GM21367 (cell line): ENCODE data around the gene RAB40B.

Experiments used
- ATAC-seq: cut with Tn5 transposase; IDR thresholded peaks from one replicate; pipeline ENCODE4 v1.9.1; 2021; ENCODE audit not compliant: unreplicated experiment

Gene RAB40B

DNA sequence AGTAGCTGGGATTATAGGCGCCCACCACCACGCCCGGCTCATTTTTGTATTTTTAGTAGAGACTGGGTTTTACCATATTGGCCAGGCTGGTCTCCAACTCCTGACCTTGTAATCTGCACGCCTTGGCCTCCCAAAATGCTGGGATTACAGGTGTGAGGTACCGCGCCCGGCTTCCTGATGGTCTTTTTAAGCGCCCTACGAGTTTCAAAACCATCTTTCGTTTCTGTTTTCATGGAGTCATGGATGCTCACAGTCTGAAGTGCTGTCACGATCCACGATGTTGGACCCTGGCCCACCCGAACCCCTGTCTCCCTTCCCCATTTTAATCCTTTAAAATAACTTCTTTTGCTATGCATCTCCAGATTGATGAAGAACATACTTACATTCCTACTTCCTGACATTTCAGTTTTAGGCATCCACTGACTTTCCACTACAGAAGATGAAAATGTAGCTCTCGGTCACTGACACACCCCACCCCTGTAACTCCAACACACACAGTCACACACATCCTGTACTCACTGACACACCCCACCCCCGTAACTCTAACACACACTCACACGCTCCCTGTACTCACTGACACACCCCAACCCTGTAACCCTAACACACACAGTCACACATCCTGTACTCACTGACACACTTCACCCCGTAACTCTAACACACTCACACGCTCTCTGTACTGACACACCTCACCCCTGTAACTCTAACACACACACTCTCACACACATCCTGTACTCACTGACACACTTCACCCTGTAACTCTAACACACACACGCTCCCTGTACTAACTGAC is 27.6 kb downstream of the RAB40B start:
- ATAC-seq: no peak

DNA sequence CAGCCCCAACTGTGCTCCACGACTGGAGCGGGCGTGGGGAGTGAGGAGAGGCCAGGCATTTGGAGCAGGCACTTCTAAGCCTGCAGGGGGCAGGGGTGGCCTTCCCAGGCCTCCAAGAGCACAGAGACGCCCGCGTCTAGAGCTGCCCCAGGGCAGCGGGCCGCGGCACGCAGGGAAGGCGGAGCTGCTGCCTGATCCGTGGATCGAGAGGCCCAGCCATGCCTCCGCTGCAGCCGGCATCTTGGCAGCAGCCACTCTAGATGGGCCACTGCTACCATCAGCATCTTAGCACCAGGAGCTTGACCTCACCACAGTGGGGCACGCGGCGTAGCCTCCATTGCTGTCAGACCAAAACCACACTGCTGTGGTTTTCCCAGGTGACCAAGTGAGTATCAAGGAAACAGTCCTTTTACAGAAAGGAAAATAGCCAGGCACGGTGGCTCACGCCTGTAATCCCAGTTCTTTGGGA is 29.8 kb downstream of the RAB40B start:
- ATAC-seq: no peak

DNA sequence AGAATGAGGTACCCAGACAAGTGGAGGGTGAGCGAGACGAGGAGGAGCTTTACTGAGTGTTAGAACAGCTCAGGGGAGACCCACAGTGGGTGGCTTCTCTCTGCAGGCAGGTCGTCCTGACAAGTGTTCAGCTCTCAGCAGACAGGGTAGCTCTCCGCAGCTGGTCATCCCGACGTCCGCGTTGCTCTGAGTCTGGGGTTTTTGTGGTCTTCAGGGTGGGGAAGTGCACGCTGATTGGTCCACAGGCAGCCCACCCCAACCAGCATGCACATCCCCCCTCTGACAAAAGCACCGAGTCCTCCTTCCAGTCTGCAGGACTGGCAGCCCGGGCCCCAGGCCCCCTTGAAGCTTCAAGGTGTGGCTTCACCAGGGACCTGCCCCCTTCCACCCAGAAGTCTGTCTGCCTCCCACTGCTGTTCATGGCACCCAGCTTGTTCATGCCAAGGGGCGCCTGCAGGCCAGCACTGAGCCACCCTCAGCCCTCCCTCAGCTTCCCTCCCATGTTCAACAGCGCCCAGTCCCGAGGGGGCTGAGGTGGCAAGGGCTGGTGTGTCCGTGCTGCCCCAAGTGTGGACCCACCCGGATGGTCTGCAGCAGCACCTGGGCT is 30.4 kb downstream of the RAB40B start:
- no peak for ATAC-seq

DNA sequence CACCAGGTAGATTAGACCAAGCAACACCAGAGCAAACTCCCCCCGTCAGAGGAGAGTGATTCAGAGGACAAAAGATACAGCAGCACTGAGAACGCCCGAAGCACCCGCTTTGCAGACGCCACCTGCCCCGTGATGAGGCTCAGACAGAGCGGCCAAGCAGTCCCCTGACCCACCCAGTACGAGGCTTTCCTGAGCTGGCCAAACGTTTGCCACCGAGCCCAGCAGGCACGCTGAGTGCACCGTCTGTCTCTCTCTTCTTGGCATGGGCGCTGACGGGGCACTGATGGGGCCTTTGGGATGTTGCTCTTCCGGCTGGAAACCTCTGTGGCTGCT is 30.9 kb downstream of the RAB40B start:
- no peak for ATAC-seq

DNA sequence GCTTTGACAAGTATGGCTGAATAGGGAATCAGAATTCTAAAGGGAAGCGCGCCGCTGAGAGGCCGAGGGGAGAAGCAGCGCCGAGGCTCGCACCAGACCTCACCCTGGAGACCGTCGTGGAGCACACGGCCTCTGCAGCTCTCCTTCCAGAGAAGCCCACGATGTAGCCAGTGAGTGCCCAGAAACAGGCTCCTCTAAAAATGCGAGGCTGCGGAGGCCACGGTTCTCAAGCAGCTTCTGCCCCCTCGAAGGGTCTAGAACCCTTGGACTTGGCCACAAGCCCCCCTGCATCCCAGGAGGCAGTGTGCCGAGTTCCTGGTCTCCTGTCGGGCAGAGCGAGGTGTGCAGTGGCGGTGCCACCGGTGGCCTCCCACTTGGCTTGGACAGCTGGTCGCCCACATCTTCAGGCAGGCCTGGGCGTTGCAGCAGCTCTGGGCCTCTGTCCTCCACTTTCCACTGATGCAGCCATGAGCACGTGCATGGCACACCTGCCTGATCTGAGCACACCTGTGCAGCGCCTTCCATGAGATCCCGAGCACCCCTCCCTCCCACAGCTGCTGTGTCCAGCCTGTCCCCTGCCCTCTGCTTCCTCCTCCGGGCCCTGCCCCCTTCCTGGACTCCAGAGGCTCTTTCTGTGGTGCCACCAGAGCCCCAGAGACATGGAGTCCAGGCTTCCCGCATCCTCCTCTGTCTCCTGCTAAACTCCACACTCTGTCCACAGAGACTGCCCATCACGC is 31.4 kb downstream of the RAB40B start:
- no peak for ATAC-seq

DNA sequence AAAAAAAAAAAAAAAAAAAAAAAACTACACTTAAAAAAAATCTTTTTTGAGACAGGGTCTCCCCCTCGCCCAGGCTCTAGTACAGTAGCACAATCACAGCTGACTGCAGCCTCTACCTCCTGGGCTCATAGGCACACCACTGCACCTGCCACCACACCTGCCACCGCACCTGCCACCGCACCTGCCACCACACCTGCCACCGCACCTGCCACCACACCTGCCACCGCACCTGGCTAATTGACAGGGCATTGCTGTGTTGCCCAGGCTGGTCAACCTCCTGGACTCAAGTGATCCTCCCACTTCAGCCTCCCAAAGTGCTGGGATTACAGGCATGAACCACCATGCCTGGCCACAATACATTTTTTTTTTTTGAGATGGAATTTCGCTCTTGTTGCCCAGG is 32.6 kb downstream of the RAB40B start:
- ATAC-seq: no peak

DNA sequence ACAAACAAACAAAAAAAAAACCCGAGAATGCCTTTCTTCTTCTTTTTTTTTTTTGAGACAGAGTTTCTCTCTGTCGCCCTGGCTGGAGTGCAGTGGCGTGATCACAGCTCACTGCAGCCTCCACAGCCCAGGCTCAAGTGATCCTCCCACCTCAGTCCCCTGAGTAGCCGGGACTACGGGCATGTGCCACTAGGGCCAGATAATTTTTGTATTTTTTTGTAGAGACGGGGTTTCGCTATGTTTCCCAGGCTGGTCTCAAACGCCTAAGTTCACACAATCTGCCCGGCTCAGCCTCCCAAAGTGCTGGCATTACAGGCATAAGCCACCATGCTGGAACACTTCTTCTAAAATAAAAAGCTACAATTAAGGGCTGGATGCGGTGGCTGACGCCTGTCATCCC is 33.3 kb downstream of the RAB40B start:
- ATAC-seq: no peak

DNA sequence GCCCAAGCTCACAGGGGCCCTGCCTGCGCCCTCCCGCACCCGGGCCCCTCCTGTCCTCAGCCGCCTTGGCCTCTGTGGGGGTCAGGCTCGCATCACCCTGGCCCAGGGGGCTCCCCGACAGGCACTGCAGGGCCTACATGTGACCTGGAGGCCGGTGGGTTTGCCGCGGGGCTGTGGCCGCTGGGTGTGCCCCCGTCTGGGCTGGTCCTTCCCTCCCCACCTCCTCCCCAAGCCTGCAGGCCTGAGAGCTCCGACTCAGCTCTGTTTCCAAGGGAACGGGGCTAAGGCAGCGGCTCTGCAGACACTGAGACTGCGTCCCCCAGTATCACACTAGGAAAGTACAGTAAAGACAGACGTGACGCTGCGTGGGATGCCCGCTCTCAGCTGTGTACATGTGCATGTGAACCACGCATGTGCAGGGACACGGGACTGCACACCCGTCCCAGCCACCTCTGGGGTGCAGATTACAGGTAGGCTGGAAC is 33.8 kb downstream of the RAB40B start:
- ATAC-seq: no peak

DNA sequence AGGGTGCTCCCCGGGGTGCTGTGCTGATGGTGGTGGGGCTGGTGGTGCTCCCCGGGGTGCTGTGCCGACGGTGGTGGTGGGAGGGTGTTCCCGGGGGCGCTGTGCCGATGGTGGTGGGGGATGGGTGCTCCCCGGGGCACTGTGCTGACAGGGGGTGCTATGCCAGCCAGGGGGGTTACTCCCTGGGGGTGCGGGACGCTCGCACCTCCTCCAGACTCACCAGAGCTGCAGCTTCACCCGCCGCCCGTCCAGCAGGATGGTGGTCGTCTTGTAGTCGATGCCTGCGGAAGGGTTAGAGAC is 34.3 kb downstream of the RAB40B start:
- ATAC-seq: no peak

DNA sequence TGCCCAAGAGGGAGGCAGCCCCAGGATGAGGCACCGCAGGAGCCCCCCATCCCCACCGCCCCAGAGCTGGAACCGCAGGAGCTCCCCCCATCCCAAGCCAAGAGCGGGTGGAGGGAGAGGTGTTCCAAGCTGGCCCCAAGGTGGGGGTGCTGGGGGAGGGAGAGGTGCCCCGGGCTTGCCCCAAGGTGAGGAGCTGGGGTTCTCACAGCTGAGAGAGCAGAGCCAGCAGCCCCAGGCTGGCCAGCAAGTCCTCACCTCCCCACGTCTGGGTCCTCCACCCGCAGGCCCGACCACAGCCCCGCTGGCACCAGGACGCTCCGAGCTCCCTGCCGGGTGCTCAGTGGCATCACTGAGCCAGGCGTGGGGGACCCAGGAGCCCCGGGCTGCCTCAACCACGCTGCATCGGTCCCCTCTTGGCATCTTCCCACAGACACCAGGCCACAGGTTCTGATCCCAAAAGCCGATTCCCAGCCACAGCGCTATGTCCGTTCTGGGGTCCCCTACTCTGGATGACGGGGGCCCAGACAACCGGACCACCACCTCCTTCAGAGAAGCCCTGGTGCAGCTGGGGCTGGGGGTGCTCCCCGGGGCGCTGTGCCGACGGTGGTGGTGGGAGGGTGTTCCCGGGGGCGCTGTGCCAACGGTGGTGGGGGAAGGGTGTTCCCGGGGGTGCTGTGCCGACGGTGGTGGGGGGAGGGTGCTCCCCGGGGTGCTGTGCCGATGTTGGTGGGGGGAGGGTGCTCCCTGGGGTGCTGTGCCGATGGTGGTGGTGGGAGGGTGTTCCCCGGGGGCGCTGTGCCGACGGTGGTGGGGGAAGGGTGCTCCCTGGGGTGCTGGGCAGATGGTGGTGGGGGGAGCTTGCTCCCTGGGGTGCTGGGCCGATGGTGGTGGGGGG is 34.9 kb downstream of the RAB40B start:
- ATAC-seq: no peak

DNA sequence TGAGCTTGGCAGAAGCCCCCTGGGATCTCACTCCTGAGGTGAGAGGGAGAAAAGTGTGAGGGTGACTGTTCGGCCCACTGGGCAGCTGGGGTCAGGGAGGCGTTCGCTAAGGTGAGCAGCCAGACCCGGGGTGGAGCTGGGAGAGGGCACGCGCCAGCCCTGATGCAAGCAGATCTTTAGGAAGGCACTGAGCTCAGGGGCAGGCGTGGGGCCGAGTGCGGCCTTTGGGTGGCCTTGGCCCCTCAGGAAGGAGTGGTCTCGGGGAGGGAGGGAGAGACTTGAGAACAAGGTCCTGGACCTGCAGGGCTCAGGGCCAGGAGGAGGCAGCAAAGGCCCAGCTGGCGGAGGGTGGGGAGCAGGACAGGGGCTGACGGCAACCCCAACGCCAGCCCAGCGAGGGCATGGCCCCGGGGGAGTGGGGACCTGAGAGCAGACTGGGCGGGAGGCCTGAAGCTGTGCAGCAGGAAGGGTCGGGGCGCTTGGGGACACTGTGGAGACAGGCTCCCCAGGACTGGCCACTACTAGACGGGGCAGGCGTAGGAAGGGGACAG is 35.7 kb downstream of the RAB40B start:
- no peak for ATAC-seq

DNA sequence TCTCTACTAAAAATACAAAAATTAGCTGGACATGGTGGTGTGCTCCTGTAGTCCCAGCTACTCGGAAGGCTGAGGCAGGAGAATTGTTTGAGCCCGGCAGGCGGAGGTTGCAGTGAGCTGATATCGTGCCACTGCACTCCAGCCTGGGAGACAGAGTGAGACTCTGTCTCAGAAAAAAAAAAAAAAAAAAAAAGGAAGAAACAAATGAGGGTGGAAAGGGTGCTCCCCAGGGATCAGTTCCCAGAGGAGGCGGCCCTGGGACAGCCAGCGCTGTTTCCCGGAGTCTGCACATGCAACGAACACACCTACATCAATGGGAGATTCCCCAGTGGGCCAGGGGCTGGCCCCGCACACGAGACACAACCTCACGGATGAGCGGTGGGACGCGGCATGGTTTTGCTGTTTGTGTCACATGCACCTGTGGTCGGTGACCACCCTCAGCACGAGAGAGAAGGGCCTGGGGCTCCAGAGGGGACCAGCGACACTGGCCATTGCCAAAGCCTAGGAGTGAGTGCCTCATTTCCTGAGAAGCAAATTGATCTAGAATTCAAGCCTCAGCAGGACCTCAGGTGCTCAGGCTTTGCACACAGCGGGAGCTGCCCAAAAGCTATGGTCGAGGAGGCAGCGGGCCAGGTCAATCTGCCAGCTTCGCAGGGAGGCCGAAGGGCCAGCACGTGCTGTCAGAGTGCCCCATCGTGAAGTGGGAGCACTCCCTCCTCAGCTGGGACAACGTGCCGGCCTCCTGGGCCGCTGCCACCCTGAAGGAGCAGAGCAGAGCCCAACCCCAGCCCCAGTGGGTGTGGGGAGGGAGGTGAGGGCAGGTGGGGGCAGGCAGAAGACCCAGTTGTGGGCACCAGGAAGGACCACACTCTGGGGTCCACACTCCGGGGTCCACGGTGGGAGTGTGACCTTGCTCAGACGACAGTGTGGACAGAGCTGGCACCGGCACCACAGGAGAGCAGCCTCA is 36.5 kb downstream of the RAB40B start:
- no peak for ATAC-seq

DNA sequence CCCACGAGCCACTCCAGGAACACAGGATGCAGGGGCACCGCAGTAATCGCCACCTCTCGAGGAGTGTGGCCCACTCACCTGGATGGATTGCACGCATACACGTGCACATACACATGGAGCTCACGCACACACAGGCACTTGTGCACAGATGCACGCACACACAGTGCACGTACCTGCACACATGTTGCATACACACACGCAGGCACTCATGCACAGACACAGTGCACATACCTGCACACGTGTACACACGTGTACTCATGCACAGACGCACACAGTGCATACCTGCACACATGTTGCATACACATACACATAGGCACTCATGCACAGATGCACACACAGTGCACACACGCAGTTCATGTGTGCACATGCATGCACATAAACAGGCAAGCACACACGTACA is 38.6 kb downstream of the RAB40B start:
- no peak for ATAC-seq

DNA sequence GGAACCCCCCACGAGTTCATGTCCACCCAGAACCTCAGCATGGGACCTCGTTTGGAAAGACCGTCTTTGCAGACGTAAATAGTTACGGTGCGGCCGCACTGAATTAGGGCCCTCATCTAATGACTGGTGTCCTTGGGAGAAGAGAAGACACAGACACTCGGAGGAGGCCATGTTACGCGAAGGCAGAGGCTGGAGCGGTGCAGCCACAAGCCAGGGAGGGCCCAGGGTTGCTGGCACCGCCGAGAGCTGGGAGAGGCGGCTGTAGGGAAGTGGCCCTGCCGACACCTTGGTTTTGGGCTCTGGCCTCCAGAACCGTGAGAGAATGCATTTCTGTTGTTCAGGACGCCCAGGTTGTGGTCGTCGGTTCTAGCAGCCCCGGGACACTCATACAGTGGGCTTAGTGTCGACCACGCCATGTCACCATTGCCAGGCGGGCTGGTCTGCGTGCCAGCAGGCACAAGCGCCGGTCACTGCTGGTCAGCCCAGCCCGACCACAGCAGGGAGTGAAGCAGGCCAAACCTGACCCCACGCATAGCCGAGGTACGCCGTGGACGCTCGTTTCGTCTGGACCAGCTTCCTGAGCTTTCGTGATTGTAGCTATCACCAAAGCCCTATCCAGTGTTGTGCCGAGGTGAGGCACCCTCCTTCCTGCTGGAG is 39.6 kb downstream of the RAB40B start:
- ATAC-seq: no peak

DNA sequence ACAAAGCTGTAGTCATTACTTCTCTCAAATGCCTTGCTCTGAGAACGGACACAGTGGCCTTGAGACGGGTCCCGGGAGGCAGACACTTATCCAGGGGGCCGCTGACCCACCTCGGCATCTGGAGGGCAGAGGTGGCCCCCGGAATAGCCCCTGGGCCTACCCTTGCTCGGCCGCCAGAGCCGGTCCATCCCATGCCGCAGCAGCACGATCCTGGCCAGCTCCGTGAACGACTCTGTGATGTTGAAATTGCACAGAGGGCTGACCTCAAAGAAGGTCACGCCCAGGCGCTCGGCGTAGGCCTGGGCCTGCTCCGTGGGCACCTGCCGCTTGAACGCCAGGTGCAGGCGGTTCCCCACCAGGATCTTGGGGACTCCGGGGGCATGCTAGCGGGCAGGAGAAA is 40.2 kb downstream of the RAB40B start:
- no peak for ATAC-seq

DNA sequence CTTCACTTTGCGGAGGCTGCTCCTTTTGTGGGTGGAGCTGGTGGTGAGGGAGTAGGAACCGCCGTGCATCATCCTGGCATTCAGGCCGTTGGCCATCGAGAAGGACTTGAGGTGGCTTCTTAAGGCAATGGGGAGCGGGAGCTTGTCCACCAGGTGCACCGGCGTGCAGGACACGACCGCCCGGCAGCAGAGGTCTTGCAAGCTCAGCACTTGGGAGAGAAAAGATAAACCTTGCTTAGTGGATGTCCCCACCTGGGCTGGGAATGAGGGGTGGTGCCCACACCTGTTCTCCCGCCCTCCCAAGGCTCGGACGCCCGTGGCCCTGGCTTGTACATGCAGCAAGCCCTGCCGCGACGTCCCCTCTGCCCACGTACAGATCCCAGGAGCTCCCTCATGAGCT is 40.6 kb downstream of the RAB40B start:
- ATAC-seq: no peak

DNA sequence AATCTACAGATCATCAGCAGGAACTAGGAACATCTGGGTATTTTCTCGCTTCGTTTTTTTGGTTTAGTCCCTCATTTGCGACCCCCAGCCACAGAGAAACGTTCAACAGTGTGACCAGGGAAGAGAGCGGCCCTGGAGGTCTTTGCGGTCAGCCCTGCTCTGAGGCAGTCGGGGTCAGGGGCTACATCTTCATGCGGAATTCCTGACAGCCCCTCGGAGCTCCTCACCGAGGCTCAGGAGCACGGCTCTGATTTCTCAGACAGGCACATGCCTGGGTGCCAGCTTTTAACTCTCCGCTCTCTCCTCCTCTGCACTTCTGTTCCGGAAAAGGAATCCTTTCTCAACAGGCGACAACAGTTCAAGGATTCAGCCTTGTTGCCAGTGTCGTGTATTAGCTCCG is 42.2 kb downstream of the RAB40B start:
- no peak for ATAC-seq

DNA sequence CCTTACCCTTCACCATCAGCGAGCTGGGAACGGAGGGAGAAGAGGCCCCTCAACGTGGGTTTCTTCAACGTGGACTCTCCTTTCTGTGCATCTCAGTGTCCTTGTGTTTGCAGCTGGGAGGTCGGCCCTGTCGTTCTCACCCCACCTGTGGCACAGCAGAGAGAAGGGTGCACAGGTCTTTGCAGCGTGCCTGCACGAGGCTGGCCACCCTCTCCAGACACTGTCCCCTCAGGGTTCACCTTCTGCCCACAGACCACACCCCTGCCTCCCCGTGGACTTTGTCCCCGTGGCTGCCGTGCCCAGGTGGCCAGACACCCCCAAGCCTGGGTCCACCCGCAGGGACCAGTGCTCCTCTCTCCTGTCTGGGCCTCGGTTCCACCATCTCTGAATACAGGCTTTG is 43.0 kb downstream of the RAB40B start:
- ATAC-seq: no peak

DNA sequence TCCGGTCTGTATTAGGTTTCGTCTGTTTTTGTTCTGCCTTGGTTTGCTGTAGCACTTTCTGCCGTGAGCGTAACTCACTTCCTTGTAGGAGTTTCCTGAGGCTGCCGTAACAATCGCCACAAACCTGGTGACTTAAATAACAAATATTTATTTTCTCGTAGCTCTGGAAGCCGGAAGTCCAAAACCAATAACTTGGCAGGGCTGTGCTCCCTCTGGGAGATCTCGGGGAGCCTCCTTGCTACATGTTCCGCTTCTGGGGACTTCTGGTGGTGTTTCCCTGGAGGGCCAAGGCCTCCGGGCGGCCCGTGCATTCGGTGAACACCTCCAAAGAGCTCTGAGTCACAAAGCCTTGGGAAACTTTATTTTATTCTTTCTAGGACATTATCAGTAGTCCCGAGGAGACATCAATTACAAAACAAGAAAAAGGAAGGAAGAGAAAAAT is 43.4 kb downstream of the RAB40B start:
- ATAC-seq: no peak
